SK-N-SH treated with all-trans-retinoic acid at 6 μM for 48 hours (cell line): ENCODE measurements around the gene EMC9.

ENCODE experiments used
- ATAC-seq: fragments of 200-7000 bp; cut with Tn5 transposase; 3 replicates; pipeline ENCODE4 v1.9.1; 2020; ENCODE audit warnings: mild to moderate bottlenecking, moderate library complexity
- ARNTL ChIP-seq: fragments of 450-650 bp; formaldehyde crosslinking; IDR thresholded peaks from 2 replicates; pipeline ENCODE4 v1.5.0; 2020; ENCODE audit warnings: low read depth, mild to moderate bottlenecking, moderate library complexity, borderline replicate concordance
- BACH2 ChIP-seq: fragments of 250-450 bp; sonication (Bioruptor Pico); IDR thresholded peaks from 2 replicates; pipeline ENCODE4 v1.9.0; 2021; ENCODE audit warnings: mild to moderate bottlenecking, borderline replicate concordance
- CSDC2 ChIP-seq: fragments of 250-450 bp; sonication (Bioruptor Pico); IDR thresholded peaks from 2 replicates; pipeline ENCODE4 v1.5.0; 2020; ENCODE audit warnings: mild to moderate bottlenecking, moderate library complexity
- ESRRG ChIP-seq: fragments of 250-450 bp; sonication (Bioruptor Pico); IDR thresholded peaks from 2 replicates; pipeline ENCODE4 v1.6.1; 2021; ENCODE audit warnings: mild to moderate bottlenecking
- GLIS3 ChIP-seq: fragments of 250-450 bp; sonication (Bioruptor Pico); IDR thresholded peaks from 2 replicates; pipeline ENCODE4 v1.5.0; 2020; ENCODE audit warnings: mild to moderate bottlenecking, moderate library complexity
- ISL1 ChIP-seq: fragments of 250-450 bp; sonication (Bioruptor Pico); IDR thresholded peaks from 2 replicates; pipeline ENCODE4 v2.1.2; 2022; ENCODE audit warnings: mild to moderate bottlenecking, moderate library complexity
- PPARA ChIP-seq: fragments of 250-450 bp; sonication (Bioruptor Pico); IDR thresholded peaks from 2 replicates; pipeline ENCODE4 v1.5.0; 2020; ENCODE audit warnings: mild to moderate bottlenecking, borderline replicate concordance
- RARB ChIP-seq: fragments of 250-450 bp; sonication (Bioruptor Pico); IDR thresholded peaks from 2 replicates; pipeline ENCODE4 v1.8.0; 2021; ENCODE audit warnings: mild to moderate bottlenecking, moderate library complexity
- SNAI2 ChIP-seq: fragments of 250-450 bp; sonication (Bioruptor Pico); IDR thresholded peaks from 2 replicates; pipeline ENCODE4 v1.5.0; 2020; ENCODE audit warnings: mild to moderate bottlenecking, moderate library complexity
- ZC3H10 ChIP-seq: fragments of 250-450 bp; sonication (Bioruptor Pico); IDR thresholded peaks from 2 replicates; pipeline ENCODE4 v1.5.1; 2021; ENCODE audit warnings: mild to moderate bottlenecking, moderate library complexity
- ZFP3 ChIP-seq: fragments of 250-450 bp; sonication (Bioruptor Pico); IDR thresholded peaks from 2 replicates; pipeline ENCODE4 v1.5.0; 2020; ENCODE audit warnings: mild to moderate bottlenecking, moderate library complexity
- ZFP30 ChIP-seq: fragments of 450-650 bp; formaldehyde crosslinking; IDR thresholded peaks from 2 replicates; pipeline ENCODE4 v1.5.0; 2022; ENCODE audit warnings: mild to moderate bottlenecking, moderate library complexity
- ZNF565 ChIP-seq: fragments of 450-650 bp; formaldehyde crosslinking; conservative IDR thresholded peaks from 2 replicates; pipeline ENCODE4 v1.5.0; 2020; ENCODE audit warnings: low read depth, mild to moderate bottlenecking, moderate library complexity
- TF ChIP-seq, protein P1 (sequence below): fragments of 250-450 bp; sonication (Bioruptor Pico); IDR thresholded peaks from 2 replicates; pipeline ENCODE4 v1.5.0; 2020; ENCODE audit warnings: mild to moderate bottlenecking, moderate library complexity
- TF ChIP-seq, protein P2 (sequence below): fragments of 250-450 bp; sonication (Bioruptor Pico); IDR thresholded peaks from 2 replicates; pipeline ENCODE4 v1.5.1; 2021; ENCODE audit warnings: mild to moderate bottlenecking, moderate library complexity
- TF ChIP-seq, protein P3 (sequence below): fragments of 250-450 bp; sonication (Bioruptor Pico); IDR thresholded peaks from 2 replicates; pipeline ENCODE4 v1.5.1; 2020; ENCODE audit warnings: low read depth, mild to moderate bottlenecking, moderate library complexity

EMC9 gene

DNA sequence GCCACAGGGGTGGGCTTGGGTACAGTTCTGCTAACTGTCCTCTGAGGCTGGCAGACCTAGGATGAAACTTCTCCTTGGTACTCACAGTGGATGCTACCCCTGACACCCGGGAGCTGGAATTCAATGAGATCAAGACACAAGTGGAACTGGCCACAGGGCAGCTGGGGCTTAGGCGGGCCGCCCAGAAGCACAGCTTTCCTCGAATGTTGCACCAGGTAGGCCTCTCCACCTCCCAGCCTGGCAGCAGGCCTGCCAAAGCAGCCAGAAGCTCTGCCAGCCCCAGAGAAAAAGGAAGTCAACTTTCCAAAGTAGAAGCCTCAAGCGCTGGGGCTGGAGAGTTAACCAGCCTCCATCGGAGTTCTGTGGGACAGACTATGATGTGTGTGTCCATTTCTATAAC is 24.2 kb downstream of the EMC9 start:
- TF ChIP-seq, protein P1, sequence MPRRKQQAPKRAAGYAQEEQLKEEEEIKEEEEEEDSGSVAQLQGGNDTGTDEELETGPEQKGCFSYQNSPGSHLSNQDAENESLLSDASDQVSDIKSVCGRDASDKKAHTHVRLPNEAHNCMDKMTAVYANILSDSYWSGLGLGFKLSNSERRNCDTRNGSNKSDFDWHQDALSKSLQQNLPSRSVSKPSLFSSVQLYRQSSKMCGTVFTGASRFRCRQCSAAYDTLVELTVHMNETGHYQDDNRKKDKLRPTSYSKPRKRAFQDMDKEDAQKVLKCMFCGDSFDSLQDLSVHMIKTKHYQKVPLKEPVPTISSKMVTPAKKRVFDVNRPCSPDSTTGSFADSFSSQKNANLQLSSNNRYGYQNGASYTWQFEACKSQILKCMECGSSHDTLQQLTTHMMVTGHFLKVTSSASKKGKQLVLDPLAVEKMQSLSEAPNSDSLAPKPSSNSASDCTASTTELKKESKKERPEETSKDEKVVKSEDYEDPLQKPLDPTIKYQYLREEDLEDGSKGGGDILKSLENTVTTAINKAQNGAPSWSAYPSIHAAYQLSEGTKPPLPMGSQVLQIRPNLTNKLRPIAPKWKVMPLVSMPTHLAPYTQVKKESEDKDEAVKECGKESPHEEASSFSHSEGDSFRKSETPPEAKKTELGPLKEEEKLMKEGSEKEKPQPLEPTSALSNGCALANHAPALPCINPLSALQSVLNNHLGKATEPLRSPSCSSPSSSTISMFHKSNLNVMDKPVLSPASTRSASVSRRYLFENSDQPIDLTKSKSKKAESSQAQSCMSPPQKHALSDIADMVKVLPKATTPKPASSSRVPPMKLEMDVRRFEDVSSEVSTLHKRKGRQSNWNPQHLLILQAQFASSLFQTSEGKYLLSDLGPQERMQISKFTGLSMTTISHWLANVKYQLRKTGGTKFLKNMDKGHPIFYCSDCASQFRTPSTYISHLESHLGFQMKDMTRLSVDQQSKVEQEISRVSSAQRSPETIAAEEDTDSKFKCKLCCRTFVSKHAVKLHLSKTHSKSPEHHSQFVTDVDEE, result no peak
- TF ChIP-seq BACH2 (CRISPR knock-in tag) (no peak), ZFP30 (CRISPR knock-in tag) (no peak), ESRRG (CRISPR knock-in tag) (no peak), ZC3H10 (no peak), GLIS3 (no peak), ZNF565 (no peak), ARNTL (CRISPR knock-in tag) (no peak), ISL1 (CRISPR knock-in tag) (no peak), PPARA (CRISPR knock-in tag) (no peak), CSDC2 (CRISPR knock-in tag) (no peak)
- TF ChIP-seq, protein P2, sequence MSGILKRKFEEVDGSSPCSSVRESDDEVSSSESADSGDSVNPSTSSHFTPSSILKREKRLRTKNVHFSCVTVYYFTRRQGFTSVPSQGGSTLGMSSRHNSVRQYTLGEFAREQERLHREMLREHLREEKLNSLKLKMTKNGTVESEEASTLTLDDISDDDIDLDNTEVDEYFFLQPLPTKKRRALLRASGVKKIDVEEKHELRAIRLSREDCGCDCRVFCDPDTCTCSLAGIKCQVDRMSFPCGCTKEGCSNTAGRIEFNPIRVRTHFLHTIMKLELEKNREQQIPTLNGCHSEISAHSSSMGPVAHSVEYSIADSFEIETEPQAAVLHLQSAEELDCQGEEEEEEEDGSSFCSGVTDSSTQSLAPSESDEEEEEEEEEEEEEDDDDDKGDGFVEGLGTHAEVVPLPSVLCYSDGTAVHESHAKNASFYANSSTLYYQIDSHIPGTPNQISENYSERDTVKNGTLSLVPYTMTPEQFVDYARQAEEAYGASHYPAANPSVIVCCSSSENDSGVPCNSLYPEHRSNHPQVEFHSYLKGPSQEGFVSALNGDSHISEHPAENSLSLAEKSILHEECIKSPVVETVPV (CRISPR knock-in tag), result no peak
- TF ChIP-seq, protein P3, sequence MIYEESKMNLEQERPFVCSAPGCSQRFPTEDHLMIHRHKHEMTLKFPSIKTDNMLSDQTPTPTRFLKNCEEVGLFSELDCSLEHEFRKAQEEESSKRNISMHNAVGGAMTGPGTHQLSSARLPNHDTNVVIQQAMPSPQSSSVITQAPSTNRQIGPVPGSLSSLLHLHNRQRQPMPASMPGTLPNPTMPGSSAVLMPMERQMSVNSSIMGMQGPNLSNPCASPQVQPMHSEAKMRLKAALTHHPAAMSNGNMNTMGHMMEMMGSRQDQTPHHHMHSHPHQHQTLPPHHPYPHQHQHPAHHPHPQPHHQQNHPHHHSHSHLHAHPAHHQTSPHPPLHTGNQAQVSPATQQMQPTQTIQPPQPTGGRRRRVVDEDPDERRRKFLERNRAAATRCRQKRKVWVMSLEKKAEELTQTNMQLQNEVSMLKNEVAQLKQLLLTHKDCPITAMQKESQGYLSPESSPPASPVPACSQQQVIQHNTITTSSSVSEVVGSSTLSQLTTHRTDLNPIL (CRISPR knock-in tag), result no peak
- no peak for ATAC-seq

DNA sequence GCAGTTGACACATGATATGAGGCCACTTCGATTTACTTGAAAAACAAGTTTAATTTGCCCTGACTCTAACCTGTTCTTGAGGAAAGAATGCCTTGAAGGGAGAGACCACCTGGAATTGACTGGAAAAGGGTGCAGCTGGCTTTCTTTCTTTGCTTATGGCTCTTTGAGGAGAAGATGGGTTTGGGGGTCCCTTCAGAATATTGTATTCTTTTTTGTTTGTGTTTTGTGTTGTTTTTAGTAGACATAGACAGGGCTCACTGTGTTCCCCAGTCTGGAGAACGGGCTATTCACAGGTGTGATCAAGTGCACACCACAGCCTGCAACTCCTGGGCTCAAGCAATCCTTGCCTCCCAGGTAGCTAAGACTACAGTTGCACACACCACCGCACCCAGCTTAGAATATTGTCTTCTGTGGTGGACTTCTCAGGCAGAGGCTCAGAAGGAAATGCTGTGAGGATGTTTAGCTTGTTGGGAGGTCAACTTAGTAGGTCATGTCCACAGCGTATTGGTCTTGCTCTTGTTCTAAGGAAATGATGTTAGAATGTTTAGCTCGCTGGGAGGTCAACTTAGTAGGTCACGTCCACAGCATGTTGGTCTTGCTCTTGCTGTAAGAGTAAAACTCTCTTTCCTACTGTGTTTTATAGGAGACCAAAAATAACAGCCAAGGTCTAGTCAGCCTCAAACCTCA is 25.1 kb downstream of the EMC9 start:
- TF ChIP-seq RARB (CRISPR knock-in tag) (no peak), ZFP3 (no peak)
- no peak for ATAC-seq

DNA sequence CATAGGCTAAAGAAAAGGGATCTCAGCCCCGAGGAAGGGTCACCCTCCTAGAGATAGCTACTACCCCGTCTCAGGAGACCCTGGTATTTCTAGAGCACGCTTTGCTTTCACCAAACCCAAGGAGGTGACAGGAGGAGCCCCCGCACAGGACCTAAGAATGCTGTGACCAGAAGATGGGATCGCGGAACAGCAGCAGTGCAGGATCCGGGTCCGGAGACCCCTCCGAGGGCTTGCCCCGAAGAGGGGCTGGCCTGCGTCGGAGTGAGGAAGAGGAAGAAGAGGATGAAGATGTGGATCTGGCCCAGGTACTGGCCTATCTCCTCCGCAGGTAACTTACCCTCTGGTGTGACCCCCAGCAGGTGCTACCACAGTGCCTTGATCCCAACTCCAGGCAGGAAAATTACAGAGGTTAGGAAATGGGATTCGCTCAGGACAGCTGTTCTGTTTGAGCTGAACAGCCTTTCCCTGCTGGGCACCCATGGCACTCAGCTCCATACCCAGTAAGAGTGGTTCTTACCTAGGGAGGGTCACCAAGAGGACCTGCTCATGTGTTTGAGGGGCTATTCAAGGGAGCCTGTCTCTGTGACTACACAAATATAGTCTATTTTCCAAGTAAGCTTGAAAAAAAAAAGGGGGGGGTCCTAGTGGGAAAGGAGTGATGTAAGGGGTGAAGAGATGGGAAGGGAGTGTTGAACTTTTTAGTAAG is 25.8 kb downstream of the EMC9 start:
- TF ChIP-seq ESRRG (CRISPR knock-in tag), result no peak
- ATAC-seq, result no peak

DNA sequence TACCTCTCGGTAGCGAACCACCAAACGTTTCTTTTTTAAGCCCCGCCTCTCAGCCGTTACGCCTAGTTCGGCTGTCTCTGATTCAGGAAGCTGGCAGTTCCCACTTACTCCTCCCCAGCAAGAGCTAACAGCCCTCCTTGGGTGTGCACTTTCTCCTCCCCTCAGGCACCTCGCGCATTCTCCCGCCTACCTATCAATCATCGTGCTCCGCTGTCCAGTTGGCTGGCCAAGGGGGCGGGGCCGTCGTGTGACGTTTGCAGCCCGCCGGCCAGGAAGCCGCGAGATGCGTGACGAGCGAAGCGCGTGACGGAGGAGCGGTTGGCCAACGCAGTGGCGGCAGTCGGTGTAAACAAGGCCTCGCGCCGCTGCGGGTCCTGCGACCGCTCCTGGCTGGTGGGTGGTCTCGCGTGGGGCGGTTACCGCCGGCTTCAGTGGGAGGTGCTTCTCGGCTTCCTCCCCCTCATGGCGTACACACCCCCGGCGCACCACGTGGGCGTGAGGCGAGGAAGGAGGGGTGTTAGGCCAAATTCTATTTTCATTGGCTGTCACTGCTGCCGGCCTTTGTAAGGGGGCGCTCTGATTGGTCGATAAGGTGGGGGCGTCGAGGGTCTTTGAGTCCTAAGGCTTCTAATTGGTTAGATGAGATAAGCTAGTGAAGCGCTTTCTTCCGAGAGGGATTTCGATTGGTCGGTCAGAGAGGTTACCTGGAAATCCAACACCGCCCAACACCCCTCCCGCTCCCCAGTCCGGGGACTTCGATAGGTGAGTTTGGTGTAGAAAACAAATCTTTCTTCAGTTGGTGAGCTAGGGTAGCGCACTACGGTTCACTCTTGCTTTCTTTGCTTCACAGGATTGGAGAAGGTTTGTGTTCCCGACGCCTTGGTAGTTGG is 26.6 kb downstream of the EMC9 start, which contains the start of the genes DCAF11 and NRL:
DCAF11 (plus strand) TSS at position 246 of the 890 bp plus-strand sequence. CDS start 818 bp downstream, outside the sequence.
NRL (minus strand) TSS at position 418 of the 890 bp plus-strand sequence. CDS start 32,101 bp downstream, outside the sequence.
- peak; percentile 93 for ATAC-seq
- TF ChIP-seq SNAI2 (CRISPR knock-in tag), result no peak
- TF ChIP-seq, protein P1, result 0 out of 2 replicates have a peak, but pooled peaks have one; percentile 27
- TF ChIP-seq, all 23 proteins: peak for 1
